Metanephros (tissue), 2 donors: ENCODE results near the gene ACAP1. TPM values are rescaled to one million over a fixed set of nuclear protein-coding genes. Genes with fewer than 3 reads are reported as not detected.

Source experiments
- small RNA-seq: library from RNA; depleted of rRNA; stranded (forward); fragments of <200 nt; gene quantifications from one replicate; pipeline ENCODE3, GENCODE V24; 2014; ENCODE audit warnings: low replicate concordance
- total RNA-seq: library from RNA; depleted of rRNA; stranded (reverse); fragments of >200 nt; gene quantifications from one replicate; pipeline ENCODE4 v1.2.3, GENCODE V29; 2014

ACAP1 gene
- 4.8 TPM for total RNA-seq

GRCh38 chr17:7336240-7337175, at the start of gene ACAP1:
Gene ACAP1, plus strand, starts transcription at chr17:7336529. Its CDS starts 206 bp downstream, at chr17:7336735.

GRCh38 chr17:7294614-7295153, 41.6 kb upstream of the ACAP1 start, which contains the start of gene YBX2:
Gene YBX2, minus strand, starts transcription at chr17:7294639. Its CDS starts 139 bp downstream, at chr17:7294500.

GRCh38 chr17:7306911-7307685, 29.2 kb upstream of the ACAP1 start, which contains the start of gene EIF5A:
Gene EIF5A, plus strand, starts transcription at chr17:7307628. Its CDS starts 2,008 bp downstream, at chr17:7309636.

GRCh38 chr17:7314719-7315569, 21.4 kb upstream of the ACAP1 start, which contains the start of gene GPS2:
Gene GPS2, minus strand, starts transcription at chr17:7315360. Its CDS starts 308 bp downstream, at chr17:7315052.

GRCh38 chr17:7328840-7329373, 7.4 kb upstream of the ACAP1 start, which contains the start of gene NEURL4:
Gene NEURL4, minus strand, starts transcription at chr17:7329335. Its CDS starts 23 bp downstream, at chr17:7329312.

GRCh38 chr17:7351665-7352502, 15.6 kb downstream of the ACAP1 start, which contains the start of gene KCTD11:
Gene KCTD11, plus strand, starts transcription at chr17:7352162.

GRCh38 chr17:7355053-7355452, 18.7 kb downstream of the ACAP1 start, which contains the start of gene TMEM95:
Gene TMEM95, plus strand, starts transcription at chr17:7355156. Its CDS starts 49 bp downstream, at chr17:7355205.

GRCh38 chr17:7380855-7381683, 44.7 kb downstream of the ACAP1 start, which contains the start of gene TNK1:
Gene TNK1, plus strand, starts transcription at chr17:7381089. Its CDS starts 1,838 bp downstream, at chr17:7382927.

GRCh38 chr17:7394452-7395191, 58.3 kb downstream of the ACAP1 start, which contains the start of gene PLSCR3:
Gene PLSCR3, minus strand, starts transcription at chr17:7394525. Its CDS starts 415 bp downstream, at chr17:7394110.

Small RNAs within 50 kb of the gene (small RNA-seq; reads per million reads assigned to genes)
- not detected for gene AC026954.2

Other genes starting within 250 kb of the ACAP1 start
- gene ASGR2, start 221.7 kb upstream of the ACAP1 start, total RNA-seq: 2.2 TPM
- gene ASGR1, start 157.2 kb upstream of the ACAP1 start, total RNA-seq: 5.5 TPM
- gene DLG4, start 116.7 kb upstream of the ACAP1 start, total RNA-seq: 36.0 TPM
- 342 TPM for gene ACADVL, start 116.6 kb upstream of the ACAP1 start, total RNA-seq
- 73.5 TPM for gene DVL2, start 102.0 kb upstream of the ACAP1 start, total RNA-seq
- 44.4 TPM for gene PHF23, start 97.1 kb upstream of the ACAP1 start, total RNA-seq
- 226 TPM for gene GABARAP, start 94.1 kb upstream of the ACAP1 start, total RNA-seq
- gene CTDNEP1, start 84.8 kb upstream of the ACAP1 start, total RNA-seq: 77.3 TPM
- gene ELP5, start 84.3 kb upstream of the ACAP1 start, total RNA-seq: 27.2 TPM
- 65.5 TPM for gene CLDN7, start 74.1 kb upstream of the ACAP1 start, total RNA-seq
- gene SLC2A4, start 54.8 kb upstream of the ACAP1 start, total RNA-seq: 19.6 TPM
- 2.0 TPM for gene YBX2, start 41.9 kb upstream of the ACAP1 start, total RNA-seq
- gene EIF5A, start 28.9 kb upstream of the ACAP1 start, total RNA-seq: 179 TPM
- 30.4 TPM for gene GPS2, start 21.2 kb upstream of the ACAP1 start, total RNA-seq
- 31.2 TPM for gene NEURL4, start 7.2 kb upstream of the ACAP1 start, total RNA-seq
- 7.0 TPM for gene KCTD11, start 15.6 kb downstream of the ACAP1 start, total RNA-seq
- gene TMEM95, start 18.6 kb downstream of the ACAP1 start, total RNA-seq: not detected
- 5.5 TPM for gene TNK1, start 44.6 kb downstream of the ACAP1 start, total RNA-seq
- gene PLSCR3, start 58.0 kb downstream of the ACAP1 start, total RNA-seq: 23.1 TPM
- 109 TPM for gene TMEM256, start 67.6 kb downstream of the ACAP1 start, total RNA-seq
- gene NLGN2, start 71.3 kb downstream of the ACAP1 start, total RNA-seq: 21.3 TPM
- not detected for gene SPEM1, start 83.8 kb downstream of the ACAP1 start, total RNA-seq
- gene SPEM2, start 89.1 kb downstream of the ACAP1 start, total RNA-seq: not detected
- not detected for gene SPEM3, start 92.3 kb downstream of the ACAP1 start, total RNA-seq
- gene TMEM102, start 98.9 kb downstream of the ACAP1 start, total RNA-seq: 5.0 TPM
- 4.8 TPM for gene FGF11, start 103.0 kb downstream of the ACAP1 start, total RNA-seq
- 21.4 TPM for gene CHRNB1, start 108.5 kb downstream of the ACAP1 start, total RNA-seq
- 31.0 TPM for gene ZBTB4, start 143.1 kb downstream of the ACAP1 start, total RNA-seq
- gene SLC35G6, start 144.9 kb downstream of the ACAP1 start, total RNA-seq: not detected
- gene POLR2A, start 147.8 kb downstream of the ACAP1 start, total RNA-seq: 118 TPM
- gene TNFSF12, start 212.5 kb downstream of the ACAP1 start, total RNA-seq: 11.6 TPM
- gene TNFSF13, start 222.2 kb downstream of the ACAP1 start, total RNA-seq: 10.2 TPM
- 58.0 TPM for gene SENP3, start 225.4 kb downstream of the ACAP1 start, total RNA-seq
- 16.2 TPM for gene CD68, start 243.1 kb downstream of the ACAP1 start, total RNA-seq
- 49.6 TPM for gene MPDU1, start 247.3 kb downstream of the ACAP1 start, total RNA-seq